ENCODE results near the gene A1BG.

The A1BG gene

GRCh38 chr19:58372311-58373133 is 19.2 kb upstream of the A1BG start:
- TF ChIP-seq NFRKB (IDR thresholded peaks at IDR 0.05), result no peak
- TF ChIP-seq FOXA1 (IDR thresholded peaks at IDR 0.05), result no peak
- TF ChIP-seq PKNOX1 (IDR thresholded peaks at IDR 0.05), result no peak
- no peak for TF ChIP-seq HDGF (IDR thresholded peaks at IDR 0.05; ENCODE audit: borderline replicate concordance)
- TF ChIP-seq TARDBP (IDR thresholded peaks at IDR 0.05), result no peak
- TF ChIP-seq SP1 (IDR thresholded peaks at IDR 0.05), result no peak
- TF ChIP-seq FOXK2 (IDR thresholded peaks at IDR 0.05), result no peak
- TF ChIP-seq ARNT (IDR thresholded peaks at IDR 0.05), result no peak
- TF ChIP-seq LEF1 (IDR thresholded peaks at IDR 0.05; ENCODE audit: borderline replicate concordance), result no peak
- no peak for TF ChIP-seq BHLHE40 (IDR thresholded peaks at IDR 0.05; ENCODE audit: borderline replicate concordance)
- no peak for TF ChIP-seq SUZ12 (IDR thresholded peaks at IDR 0.05)
- no peak for TF ChIP-seq FOXM1 (IDR thresholded peaks at IDR 0.05; ENCODE audit: borderline replicate concordance)
- no peak for TF ChIP-seq L3MBTL2 (conservative IDR thresholded peaks at IDR 0.05)
- TF ChIP-seq ELF4 (IDR thresholded peaks at IDR 0.05), result no peak
- TF ChIP-seq CTBP1 (IDR thresholded peaks at IDR 0.05; ENCODE audit: borderline replicate concordance), result no peak
- no peak for TF ChIP-seq ZNF384 (IDR thresholded peaks at IDR 0.05)
- ChIA-PET CTCF (no interaction called here), POLR2A (interaction anchor here (1.5 to 1.6 kb wide), 2 partner anchors 10 kb away, joined by 9 to 13 read pairs; partner anchors contain the start of gene ZNF497)
- no peak for DNase-seq (ENCODE audit: extremely low spot score)

GRCh38 chr19:58368561-58369360 is 15.5 kb upstream of the A1BG start:
- TF ChIP-seq HDGF (IDR thresholded peaks at IDR 0.05; ENCODE audit: borderline replicate concordance), result no peak
- TF ChIP-seq NFRKB (IDR thresholded peaks at IDR 0.05), result no peak
- no peak for TF ChIP-seq FOXA1 (IDR thresholded peaks at IDR 0.05)
- no peak for TF ChIP-seq LEF1 (IDR thresholded peaks at IDR 0.05; ENCODE audit: borderline replicate concordance)
- no peak for TF ChIP-seq L3MBTL2 (conservative IDR thresholded peaks at IDR 0.05)
- TF ChIP-seq ARNT (IDR thresholded peaks at IDR 0.05), result no peak
- no peak for TF ChIP-seq TARDBP (IDR thresholded peaks at IDR 0.05)
- no peak for TF ChIP-seq SUZ12 (IDR thresholded peaks at IDR 0.05)
- TF ChIP-seq SP1 (IDR thresholded peaks at IDR 0.05), result no peak
- TF ChIP-seq FOXM1 (IDR thresholded peaks at IDR 0.05; ENCODE audit: borderline replicate concordance), result no peak
- no peak for TF ChIP-seq BHLHE40 (IDR thresholded peaks at IDR 0.05; ENCODE audit: borderline replicate concordance)
- TF ChIP-seq FOXK2 (IDR thresholded peaks at IDR 0.05), result no peak
- no peak for TF ChIP-seq ELF4 (IDR thresholded peaks at IDR 0.05)
- TF ChIP-seq PKNOX1 (IDR thresholded peaks at IDR 0.05), result no peak
- TF ChIP-seq CTBP1 (IDR thresholded peaks at IDR 0.05; ENCODE audit: borderline replicate concordance), result no peak
- no peak for DNase-seq (ENCODE audit: extremely low spot score)
- ChIA-PET CTCF (no interaction called here), POLR2A (interaction anchor here (2.8 kb wide), 1 partner anchor 11 kb away, joined by 9 read pairs; no protein-coding TSS in a partner anchor)

- TF ChIP-seq FOXK2 (IDR thresholded peaks at IDR 0.05) (no peak), TARDBP (IDR thresholded peaks at IDR 0.05) (no peak)
- ChIA-PET CTCF (no interaction called here), POLR2A (interaction anchor here (1.0 kb wide), 1 partner anchor 152 kb away, joined by 3 read pairs; the partner anchor contains the start of gene ZBTB45)
- DNase-seq (ENCODE audit: extremely low spot score), result no peak
Measured at GRCh38 chr19:58367698-58368454, 14.6 kb upstream of the A1BG start.

GRCh38 chr19:58366585-58367430 is 13.5 kb upstream of the A1BG start:
- TF ChIP-seq CTBP1 (IDR thresholded peaks at IDR 0.05; ENCODE audit: borderline replicate concordance) (no peak), ZNF384 (IDR thresholded peaks at IDR 0.05) (no peak), SP1 (IDR thresholded peaks at IDR 0.05) (no peak), SUZ12 (IDR thresholded peaks at IDR 0.05) (no peak), FOXM1 (IDR thresholded peaks at IDR 0.05; ENCODE audit: borderline replicate concordance) (no peak), ARNT (IDR thresholded peaks at IDR 0.05) (no peak), FOXK2 (IDR thresholded peaks at IDR 0.05) (no peak), ELF4 (IDR thresholded peaks at IDR 0.05) (no peak), LEF1 (IDR thresholded peaks at IDR 0.05; ENCODE audit: borderline replicate concordance) (no peak), PKNOX1 (IDR thresholded peaks at IDR 0.05) (no peak), BHLHE40 (IDR thresholded peaks at IDR 0.05; ENCODE audit: borderline replicate concordance) (no peak), HDGF (IDR thresholded peaks at IDR 0.05; ENCODE audit: borderline replicate concordance) (no peak), L3MBTL2 (conservative IDR thresholded peaks at IDR 0.05) (no peak), NFRKB (IDR thresholded peaks at IDR 0.05) (no peak), FOXA1 (IDR thresholded peaks at IDR 0.05) (no peak)
- POLR2A ChIA-PET, result interaction anchor here (1.0 kb wide), 1 partner anchor 153 kb away, joined by 3 read pairs; the partner anchor contains the start of gene ZBTB45
- no peak for DNase-seq (ENCODE audit: extremely low spot score)
- CTCF ChIA-PET, result no interaction called here
